HEK293 (cell line): ENCODE measurements around the gene DNAJC13.

Source experiments
- CTCF ChIA-PET: fragments of 350-600 bp; formaldehyde crosslinking; extraction: SDS; loops from one replicate; lab custom pipeline; 2021; ENCODE audit warnings: antibody characterized with exemption; lab: Yijun Ruan, JAX
- POLR2A ChIA-PET: fragments of 300-600 bp; formaldehyde crosslinking; extraction: SDS; loops from one replicate; lab custom pipeline; 2020; ENCODE audit warnings: antibody characterized with exemption, inconsistent platforms; lab: Yijun Ruan, JAX
- H3K27ac ChIP-seq: fragments of 200-500 bp; sonication (Bioruptor generic); 2 replicates; pipeline ENCODE4 v1.5.1; 2014; ENCODE audit warnings: low read depth, low read length, control low read depth, inconsistent platforms; ENCODE audit errors: extremely low read depth
- H3K36me3 ChIP-seq, 2 experiments: fragments of 200-500 bp in 1 of 2; sonication (Bioruptor generic) in 1 of 2; 1 replicate in 1 of 2; 2 replicates in 1 of 2; pipeline ENCODE4 v1.5.1; 2014 to 2017; ENCODE audit warnings: inconsistent platforms in 2 of 2, low read length in 2 of 2; ENCODE audit not compliant: control insufficient read depth in 2 of 2, insufficient read depth in 1 of 2
- H3K4me1 ChIP-seq: fragments of 200-500 bp; sonication (Bioruptor generic); 2 replicates; pipeline ENCODE4 v1.5.1; 2014; ENCODE audit warnings: mild to moderate bottlenecking, low read length, inconsistent platforms; ENCODE audit not compliant: control insufficient read depth, insufficient read depth
- H3K4me3 ChIP-seq: 2 replicates; pipeline ENCODE4 v1.5.1; 2011; ENCODE audit warnings: low read depth, mild to moderate bottlenecking, control low read depth, low read length, moderate library complexity
- H3K9me3 ChIP-seq: fragments of 200-500 bp; sonication (Bioruptor generic); 2 replicates; pipeline ENCODE4 v1.5.1; 2014; ENCODE audit warnings: low read depth, low read length, inconsistent platforms; ENCODE audit not compliant: control insufficient read depth, insufficient read depth
- ATF2 ChIP-seq: fragments of 450-650 bp; formaldehyde crosslinking; IDR thresholded peaks from 2 replicates; pipeline ENCODE4 v1.5.1; 2016; ENCODE audit warnings: missing biosample characterization, missing genetic modification characterization, low read depth
- GFI1B ChIP-seq: fragments of 450-650 bp; formaldehyde crosslinking; IDR thresholded peaks from 2 replicates; pipeline ENCODE4 v1.5.1; 2016; ENCODE audit warnings: missing biosample characterization, missing genetic modification characterization
- GLI4 ChIP-seq: fragments of 450-650 bp; formaldehyde crosslinking; IDR thresholded peaks from 2 replicates; pipeline ENCODE4 v1.5.1; 2016; ENCODE audit warnings: missing biosample characterization, missing genetic modification characterization
- KLF1 ChIP-seq: fragments of 450-650 bp; formaldehyde crosslinking; IDR thresholded peaks from 2 replicates; pipeline ENCODE4 v1.5.1; 2016; ENCODE audit warnings: missing biosample characterization, missing genetic modification characterization
- KLF16 ChIP-seq: fragments of 450-650 bp; formaldehyde crosslinking; IDR thresholded peaks from 2 replicates; pipeline ENCODE4 v1.5.1; 2017; ENCODE audit warnings: missing biosample characterization, missing genetic modification characterization
- PBX3 ChIP-seq: sonication (generic); formaldehyde crosslinking; IDR thresholded peaks from 2 replicates; pipeline ENCODE4 v1.8.1; 2022; ENCODE audit warnings: mild to moderate bottlenecking, moderate library complexity, missing genetic modification reagents
- SP2 ChIP-seq: fragments of 450-650 bp; formaldehyde crosslinking; IDR thresholded peaks from 2 replicates; pipeline ENCODE4 v1.5.1; 2016; ENCODE audit warnings: missing biosample characterization, missing genetic modification characterization
- ZFP3 ChIP-seq: fragments of 450-650 bp; formaldehyde crosslinking; IDR thresholded peaks from 2 replicates; pipeline ENCODE4 v1.5.1; 2016; ENCODE audit warnings: low read depth, missing biosample characterization, missing genetic modification characterization
- ZNF114 ChIP-seq: fragments of 450-650 bp; formaldehyde crosslinking; IDR thresholded peaks from 2 replicates; pipeline ENCODE4 v1.5.0; 2017; ENCODE audit warnings: missing biosample characterization, missing genetic modification characterization
- ZNF266 ChIP-seq: fragments of 450-650 bp; formaldehyde crosslinking; IDR thresholded peaks from 2 replicates; pipeline ENCODE4 v1.5.1; 2016; ENCODE audit warnings: missing biosample characterization, missing genetic modification characterization, low read depth
- ZNF292 ChIP-seq: fragments of 450-650 bp; formaldehyde crosslinking; IDR thresholded peaks from 2 replicates; pipeline ENCODE4 v1.5.1; 2016; ENCODE audit warnings: low read depth, missing biosample characterization, missing genetic modification characterization, borderline replicate concordance
- ZNF335 ChIP-seq: fragments of 450-650 bp; formaldehyde crosslinking; conservative IDR thresholded peaks from 2 replicates; pipeline ENCODE4 v1.5.1; 2016; ENCODE audit warnings: missing biosample characterization, missing genetic modification characterization
- ZNF449 ChIP-seq: fragments of 450-650 bp; formaldehyde crosslinking; IDR thresholded peaks from 2 replicates; pipeline ENCODE4 v1.5.1; 2017; ENCODE audit warnings: missing biosample characterization, mild to moderate bottlenecking, missing genetic modification characterization, moderate library complexity
- ZNF473 ChIP-seq: fragments of 450-650 bp; formaldehyde crosslinking; IDR thresholded peaks from 2 replicates; pipeline ENCODE4 v1.5.1; 2017; ENCODE audit warnings: missing biosample characterization, missing genetic modification characterization
- ZNF623 ChIP-seq: fragments of 450-650 bp; formaldehyde crosslinking; IDR thresholded peaks from 2 replicates; pipeline ENCODE4 v1.5.1; 2016; ENCODE audit warnings: missing biosample characterization, missing genetic modification characterization
- ZNF626 ChIP-seq: fragments of 450-650 bp; sonication (Bioruptor Pico); formaldehyde crosslinking; IDR thresholded peaks from 2 replicates; pipeline ENCODE4 v1.5.1; 2018; ENCODE audit warnings: missing biosample characterization, missing genetic modification characterization, inconsistent platforms
- ZNF747 ChIP-seq: fragments of 450-650 bp; formaldehyde crosslinking; IDR thresholded peaks from 2 replicates; pipeline ENCODE4 v1.5.1; 2016; ENCODE audit warnings: missing biosample characterization, missing genetic modification characterization
- ZSCAN4 ChIP-seq: fragments of 450-650 bp; formaldehyde crosslinking; IDR thresholded peaks from 2 replicates; pipeline ENCODE4 v1.5.1; 2017; ENCODE audit warnings: missing biosample characterization, missing genetic modification characterization
- ZXDB ChIP-seq: fragments of 450-650 bp; formaldehyde crosslinking; IDR thresholded peaks from 2 replicates; pipeline ENCODE4 v1.5.1; 2016; ENCODE audit warnings: missing biosample characterization, missing genetic modification characterization
- TF ChIP-seq, protein P1 (sequence below): fragments of 450-650 bp; formaldehyde crosslinking; IDR thresholded peaks from 2 replicates; pipeline ENCODE4 v1.5.1; 2016; ENCODE audit warnings: missing biosample characterization, missing genetic modification characterization

The DNAJC13 gene

GRCh38 chr3:132378048-132378762 lies 39.1 kb upstream of the DNAJC13 start:
- POLR2A ChIA-PET: no interaction called here
- H3K4me3 ChIP-seq: no peak overlapping the region
- peaks cover 4% of the 10 kb centered on the region; the same call in 1 of the 2 replicates for H3K4me1 ChIP-seq
- CTCF ChIA-PET: interaction anchor here (1.1 kb wide), 1 partner anchor 21 kb away, joined by 6 read pairs; no protein-coding TSS in a partner anchor
- H3K9me3 ChIP-seq: no peaks in the 10 kb centered on the region
- H3K36me3 ChIP-seq: no peaks in the 10 kb centered on the region
- TF ChIP-seq ZFP3 (tag by site-specific recombination) (no peak), ZXDB (tag by site-specific recombination) (no peak), ZNF623 (tag by site-specific recombination) (no peak), ZNF626 (tag by site-specific recombination) (no peak), ZNF449 (tag by site-specific recombination) (no peak), ATF2 (tag by site-specific recombination) (no peak), ZNF473 (tag by site-specific recombination) (no peak), KLF16 (tag by site-specific recombination) (no peak), PBX3 (CRISPR knock-in tag) (no peak), ZNF292 (tag by site-specific recombination) (no peak), GLI4 (tag by site-specific recombination) (no peak), KLF1 (tag by site-specific recombination) (no peak), SP2 (tag by site-specific recombination) (no peak), ZNF747 (tag by site-specific recombination) (no peak)
- no peak overlapping the region for H3K27ac ChIP-seq

- no peaks in the 10 kb centered on the region for H3K9me3 ChIP-seq
- no peaks in the 10 kb centered on the region for H3K36me3 ChIP-seq
- no peak overlapping the region for H3K4me3 ChIP-seq
- no peak for TF ChIP-seq GFI1B (tag by site-specific recombination)
- TF ChIP-seq ZSCAN4 (tag by site-specific recombination): no peak
- H3K4me1 ChIP-seq: peaks cover 4% of the 10 kb centered on the region; the same call in 1 of the 2 replicates
- ChIA-PET POLR2A (no interaction called here), CTCF (no interaction called here)
- H3K27ac ChIP-seq: no peak overlapping the region
Observed at GRCh38 chr3:132378846-132379245, 38.5 kb upstream of the DNAJC13 start.

DNA sequence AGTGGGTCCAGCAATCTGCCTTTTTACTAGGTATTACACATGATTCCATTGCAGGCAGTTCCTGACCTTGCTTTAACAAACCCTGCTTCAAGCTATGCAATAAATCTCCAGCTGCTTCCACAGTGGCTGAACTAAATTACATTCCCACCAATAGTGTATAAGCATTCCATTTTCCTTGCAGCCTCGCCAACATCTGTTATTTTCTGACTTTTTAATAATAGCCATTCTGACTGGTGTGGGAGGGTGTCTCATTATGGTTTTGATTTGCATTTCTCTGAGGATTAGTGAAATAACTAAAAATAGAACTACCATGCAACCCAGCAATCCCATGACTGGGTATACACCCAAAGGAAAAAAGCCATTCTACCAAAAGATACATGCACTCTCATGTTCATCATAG lies 36.4 kb upstream of the DNAJC13 start:
- H3K4me3 ChIP-seq: no peak overlapping the region
- H3K4me1 ChIP-seq: peaks cover 4% of the 10 kb centered on the region; the same call in 1 of the 2 replicates
- ChIA-PET POLR2A (no interaction called here), CTCF (interaction anchor here (0.9 to 1.6 kb wide), 2 partner anchors 38 to 262 kb away, joined by 4 to 8 read pairs; no protein-coding TSS in a partner anchor)
- TF ChIP-seq ZFP3 (tag by site-specific recombination): no peak
- no peak for TF ChIP-seq ATF2 (tag by site-specific recombination)
- TF ChIP-seq ZNF266 (tag by site-specific recombination): no peak
- no peak for TF ChIP-seq ZNF335
- TF ChIP-seq, protein P1, sequence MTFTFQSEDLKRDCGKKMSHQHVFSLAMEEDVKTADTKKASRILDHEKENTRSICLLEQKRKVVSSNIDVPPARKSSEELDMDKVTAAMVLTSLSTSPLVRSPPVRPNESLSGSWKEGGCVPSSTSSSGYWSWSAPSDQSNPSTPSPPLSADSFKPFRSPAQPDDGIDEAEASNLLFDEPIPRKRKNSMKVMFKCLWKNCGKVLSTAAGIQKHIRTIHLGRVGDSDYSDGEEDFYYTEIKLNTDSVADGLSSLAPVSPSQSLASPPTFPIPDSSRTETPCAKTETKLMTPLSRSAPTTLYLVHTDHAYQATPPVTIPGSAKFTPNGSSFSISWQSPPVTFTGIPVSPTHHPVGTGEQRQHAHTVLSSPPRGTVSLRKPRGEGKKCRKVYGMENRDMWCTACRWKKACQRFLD: no peak
- TF ChIP-seq ZNF114 (tag by site-specific recombination): no peak
- no peaks in the 10 kb centered on the region for H3K36me3 ChIP-seq
- H3K9me3 ChIP-seq: no peaks in the 10 kb centered on the region
- H3K27ac ChIP-seq: no peak overlapping the region
